Heart right ventricle (tissue), 16 donors: ENCODE data around the gene GALNTL6. TPM values are rescaled to one million over a fixed set of nuclear protein-coding genes. Genes with fewer than 3 reads are reported as not detected.

Experiments
- ATAC-seq, 8 donors: fragments of 200-7000 bp; cut with Tn5 transposase; one replicate each; pipeline ENCODE4 v1.9.1; 2020; ENCODE audit warnings: mild to moderate bottlenecking in 8 of 8, moderate library complexity in 8 of 8, moderate number of reproducible peaks in 1 of 8
- DNase-seq, 2 donors: peaks; one replicate each; pipeline ENCODE4 v3.0.0-alpha.2; 2020
- H3K27ac ChIP-seq, 10 donors: fragments of 200-600 bp; sonication (generic) in 2 of 10; one replicate each; pipeline versions ENCODE4 v1.5.0 to v1.8.0; 2020 to 2022; ENCODE audit warnings: mild to moderate bottlenecking in 3 of 10
- H3K27me3 ChIP-seq, 7 donors: fragments of 200-600 bp; one replicate each; pipeline ENCODE4 v1.8.0; 2021 to 2022; ENCODE audit warnings: mild to moderate bottlenecking in 2 of 7
- H3K36me3 ChIP-seq, 9 donors: fragments of 200-600 bp; sonication (generic) in 1 of 9; one replicate each; pipeline versions ENCODE4 v1.5.0 to v1.8.0; 2020 to 2022; ENCODE audit warnings: mild to moderate bottlenecking in 2 of 9
- H3K4me1 ChIP-seq, 9 donors: fragments of 200-600 bp; sonication (generic) in 1 of 9; one replicate each; pipeline versions ENCODE4 v1.5.0 to v1.8.0; 2020 to 2022; ENCODE audit warnings: mild to moderate bottlenecking in 4 of 9
- H3K4me3 ChIP-seq, 10 donors: fragments of 200-600 bp; sonication (generic) in 2 of 10; one replicate each; pipeline versions ENCODE4 v1.5.0 to v1.8.0; 2020 to 2022; ENCODE audit warnings: mild to moderate bottlenecking in 7 of 10, moderate library complexity in 2 of 10
- H3K9me3 ChIP-seq, 11 donors: fragments of 200-600 bp in 10 of 11; sonication (generic) in 2 of 11; one replicate each; pipeline versions ENCODE4 v1.5.0 to v1.8.0; 2013 to 2022; ENCODE audit warnings: mild to moderate bottlenecking in 2 of 11, control low read depth in 1 of 11, moderate library complexity in 1 of 11
- WGBS, 2 donors: extraction: QIAGEN DNeasy Blood & Tissue Kit; methylation state at CpG; one replicate each; pipeline ENCODE4 v1.1.7; 2013; ENCODE audit warnings: inconsistent platforms in 1 of 2; 5-methylcytosine and 5-hydroxymethylcytosine counted together
- intact Hi-C, 10 donors: fragments of 100-400 bp; cut with DNase I; formaldehyde crosslinking; loops; one replicate each; pipeline versions ENCODE4 v1.11.1 to v1.14.2; 2022
- polyA plus RNA-seq, 2 donors: library from polyadenylated mRNA; stranded (reverse); fragments of 200-250 nt; gene quantifications; one replicate each; pipeline ENCODE4 v1.2.3, GENCODE V29; 2013
- total RNA-seq, 10 donors: library from RNA; stranded (reverse); fragmentation: NEBNext Ultra II Directional in 3 of 10; extraction: Animal tissue kit (Norgen Biotek cat#: 25700) in 3 of 10; gene quantifications; one replicate each; pipeline versions ENCODE4 v1.2.1 to v1.2.4, GENCODE V29; 2021 to 2023
- TF ChIP-seq, protein P1 (sequence below), 9 donors: fragments of 200-600 bp; sonication (generic) in 2 of 9; IDR thresholded peaks; one replicate each; pipeline versions ENCODE4 v1.5.0 to v1.8.0; 2021 to 2022; ENCODE audit warnings: antibody characterized with exemption in 9 of 9, mild to moderate bottlenecking in 5 of 9, moderate library complexity in 1 of 9
- donor health status: Arrhythmogenic right ventricular cardiomyopathy.
- donor health status: ischemic (EF 13 %, LVEDD 7.1; RV severe dilation, severe dysfunction).
- donor health status: healthy with polysubstance abuse.
- donor health status: DM: no; HTN: yes; CAD: no.
- donor health status: DM: no; HTN: no; CAD: no.
- donor health status: ischemic (EF 25% LVEDD 6.9; RV normal size, moderate dysfunction).
- donor health status: ischemic (EF 25% LVEDD 5.7; RV mildly dilated, moderate dysfunction).
- donor health status: healthy.
- donor health status: DM: yes; HTN: yes; CAD: no.
- donor health status: Ischemic cardiomyopathy.
- donor health status: ischemic (EF 35%, LVEDD 5.7; RV mildly dilated, moderate dysfunction).
- donor health status: nonischemic (EF 11% LVEDD 7.7; RV severe dilation, severe dysfunction).
- donor health status: DM: yes; HTN: yes; CAD: no.
- donor health status: PGD.
- donor health status: ischemic (EF 29% LVEDD 5.4; RV normal size, mild dysfunction).
- donor health status: nonischemic (EF 23%, LVEDD 6.1; RV moderate dilation, normal function).

GALNTL6 gene
- total and polyA plus RNA-seq, 12 donors, result 0.14 to 2.6 (median 0.49) TPM; not detected in 6

DNA sequence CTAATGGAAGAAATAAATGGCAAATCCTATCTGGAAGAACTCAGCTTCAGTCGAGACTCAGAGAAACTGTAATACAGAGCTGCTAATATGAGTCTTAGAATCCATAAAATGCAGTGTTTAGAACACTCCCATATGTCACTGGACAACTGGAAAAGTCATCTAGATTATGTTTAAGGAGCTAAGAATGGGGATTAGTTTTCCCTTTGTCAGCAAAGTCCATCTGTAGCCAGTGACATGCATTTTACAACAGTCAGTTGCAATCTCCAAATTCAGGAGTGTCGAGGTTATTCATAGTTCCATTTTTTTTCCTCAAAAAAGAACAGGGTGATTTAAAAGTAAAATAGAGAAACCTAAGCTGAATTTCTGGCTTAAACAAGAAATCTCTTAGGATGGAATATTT, 838.8 kb downstream of the GALNTL6 start:
- TF ChIP-seq, protein P1, sequence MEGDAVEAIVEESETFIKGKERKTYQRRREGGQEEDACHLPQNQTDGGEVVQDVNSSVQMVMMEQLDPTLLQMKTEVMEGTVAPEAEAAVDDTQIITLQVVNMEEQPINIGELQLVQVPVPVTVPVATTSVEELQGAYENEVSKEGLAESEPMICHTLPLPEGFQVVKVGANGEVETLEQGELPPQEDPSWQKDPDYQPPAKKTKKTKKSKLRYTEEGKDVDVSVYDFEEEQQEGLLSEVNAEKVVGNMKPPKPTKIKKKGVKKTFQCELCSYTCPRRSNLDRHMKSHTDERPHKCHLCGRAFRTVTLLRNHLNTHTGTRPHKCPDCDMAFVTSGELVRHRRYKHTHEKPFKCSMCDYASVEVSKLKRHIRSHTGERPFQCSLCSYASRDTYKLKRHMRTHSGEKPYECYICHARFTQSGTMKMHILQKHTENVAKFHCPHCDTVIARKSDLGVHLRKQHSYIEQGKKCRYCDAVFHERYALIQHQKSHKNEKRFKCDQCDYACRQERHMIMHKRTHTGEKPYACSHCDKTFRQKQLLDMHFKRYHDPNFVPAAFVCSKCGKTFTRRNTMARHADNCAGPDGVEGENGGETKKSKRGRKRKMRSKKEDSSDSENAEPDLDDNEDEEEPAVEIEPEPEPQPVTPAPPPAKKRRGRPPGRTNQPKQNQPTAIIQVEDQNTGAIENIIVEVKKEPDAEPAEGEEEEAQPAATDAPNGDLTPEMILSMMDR (IDR thresholded peaks at IDR 0.05), result no peak
- no peaks in the 10 kb centered on the region for H3K27me3 ChIP-seq
- ATAC-seq, result no peak
- H3K4me3 ChIP-seq, result no peak overlapping the region
- DNase-seq, result no peak
- no peaks in the 10 kb centered on the region for H3K4me1 ChIP-seq
- intact Hi-C loops, result no loop called here
- 75 to 76% methylated on average over 2 of the region's 2 CpGs for WGBS, 2 donors
- no peak overlapping the region for H3K27ac ChIP-seq
- no peaks in the 10 kb centered on the region for H3K36me3 ChIP-seq
- no peaks in the 10 kb centered on the region for H3K9me3 ChIP-seq

- Histone ChIP-seq H3K27me3 (no peaks in the 10 kb centered on the region), H3K27ac (no peak overlapping the region), H3K4me3 (no peak overlapping the region), H3K36me3 (no peaks in the 10 kb centered on the region), H3K9me3 (no peaks in the 10 kb centered on the region), H3K4me1 (no peaks in the 10 kb centered on the region)
- WGBS, 2 donors, result 74 to 85% methylated on average over 1 of the region's 1 CpG
- intact Hi-C loops, result no loop called here
- DNase-seq (no peak), ATAC-seq (no peak)
- TF ChIP-seq, protein P1 (IDR thresholded peaks at IDR 0.05), result no peak
Observed at GRCh38 chr4:172652369-172652768, 839.2 kb downstream of the GALNTL6 start.

DNA sequence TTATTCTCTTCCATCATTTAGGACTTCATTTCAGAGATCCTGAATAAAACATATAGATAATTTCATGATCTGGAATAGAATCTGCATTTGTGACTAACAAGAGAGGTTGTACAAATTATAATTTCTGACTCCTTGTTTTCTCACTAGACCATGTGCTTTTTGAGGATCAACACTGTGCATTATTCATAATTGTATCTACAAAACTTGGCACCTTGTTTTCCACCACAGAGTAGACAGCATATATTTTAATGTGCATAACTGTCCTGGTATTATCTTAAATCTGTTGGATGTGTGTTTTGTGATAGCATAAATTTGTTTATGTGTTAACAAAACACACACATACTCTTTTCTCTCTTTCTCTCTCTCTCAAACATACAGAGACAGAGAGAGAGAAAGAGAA, 840.5 kb downstream of the GALNTL6 start:
- no peaks in the 10 kb centered on the region for H3K36me3 ChIP-seq
- no peak overlapping the region for H3K4me3 ChIP-seq
- H3K27me3 ChIP-seq, result no peaks in the 10 kb centered on the region
- ATAC-seq, result no peak
- TF ChIP-seq, protein P1 (IDR thresholded peaks at IDR 0.05), result no peak
- no peak overlapping the region for H3K27ac ChIP-seq
- no peaks in the 10 kb centered on the region for H3K9me3 ChIP-seq
- intact Hi-C loops, result no loop called here
- DNase-seq, result no peak
- no peaks in the 10 kb centered on the region for H3K4me1 ChIP-seq

GRCh38 chr4:172654457-172654856, 841.3 kb downstream of the GALNTL6 start:
- H3K27me3 ChIP-seq, result no peaks in the 10 kb centered on the region
- no peaks in the 10 kb centered on the region for H3K9me3 ChIP-seq
- intact Hi-C loops, result no loop called here
- H3K4me1 ChIP-seq, result no peaks in the 10 kb centered on the region
- H3K27ac ChIP-seq, result no peak overlapping the region
- 71% methylated on average over 3 of the region's 3 CpGs for WGBS, 2 donors
- DNase-seq (no peak), ATAC-seq (no peak)
- TF ChIP-seq, protein P1 (IDR thresholded peaks at IDR 0.05), result no peak
- H3K36me3 ChIP-seq, result no peaks in the 10 kb centered on the region
- H3K4me3 ChIP-seq, result no peak overlapping the region

- no peak overlapping the region for H3K27ac ChIP-seq
- intact Hi-C loops, result no loop called here
- WGBS, 2 donors, result 74 to 84% methylated on average over 5 of the region's 5 CpGs
Observed at GRCh38 chr4:172656055-172656454, 842.9 kb downstream of the GALNTL6 start.

More at GRCh38 chr4:172656055-172656454, 842.9 kb downstream of the GALNTL6 start:
- Histone ChIP-seq H3K4me3 (no peak overlapping the region), H3K4me1 (no peaks in the 10 kb centered on the region), H3K9me3 (peaks cover 0 to under 1% (median 0%) of the 10 kb centered on the region in 11 donors), H3K36me3 (no peaks in the 10 kb centered on the region), H3K27me3 (no peaks in the 10 kb centered on the region)
- no peak for DNase-seq
- TF ChIP-seq, protein P1 (IDR thresholded peaks at IDR 0.05), result no peak
- no peak for ATAC-seq
